NOMO-1 (cell line): ENCODE results near the gene SRPK3.
"Not testable (repeated sequence)": the region's sequence is repeated elsewhere in the genome, so short reads cannot be mapped to it uniquely, and the experiment has no call there.

ENCODE experiments used
- DNase-seq, 2 experiments: peaks; one replicate each; lab custom pipeline; 2025; ENCODE audit not compliant: unreplicated experiment in 2 of 2; lab: John Stamatoyannopoulos, UW

SRPK3 gene

GRCh38 chrX:153745067-153745433 lies 35.8 kb upstream of the SRPK3 start:
- DNase-seq, result not testable (repeated sequence)

- DNase-seq, result no peak
Measured at GRCh38 chrX:153746359-153746758, 34.5 kb upstream of the SRPK3 start.

- DNase-seq, result not testable (repeated sequence)
Measured at GRCh38 chrX:153746991-153747390, 33.9 kb upstream of the SRPK3 start.

GRCh38 chrX:153749017-153749416 lies 31.8 kb upstream of the SRPK3 start:
- DNase-seq, result not testable (repeated sequence)

GRCh38 chrX:153750127-153750774 lies 30.6 kb upstream of the SRPK3 start:
- DNase-seq, result no peak

- no peak for DNase-seq
Measured at GRCh38 chrX:153755136-153755535, 25.7 kb upstream of the SRPK3 start.

- DNase-seq, result no peak
Measured at GRCh38 chrX:153761863-153762262, 19.0 kb upstream of the SRPK3 start.

GRCh38 chrX:153762626-153763173 lies 18.1 kb upstream of the SRPK3 start:
- no peak for DNase-seq

- DNase-seq, result no peak
Measured at GRCh38 chrX:153763298-153763932, 17.4 kb upstream of the SRPK3 start.

GRCh38 chrX:153763989-153764755 lies 16.7 kb upstream of the SRPK3 start, which contains the start of gene PLXNB3:
Gene PLXNB3, plus strand, starts transcription at chrX:153764249. Its CDS starts 1,287 bp downstream, at chrX:153765536.
- peak; percentile 48 to 52 for DNase-seq

- no peak for DNase-seq
Measured at GRCh38 chrX:153764786-153765137, 16.1 kb upstream of the SRPK3 start.

GRCh38 chrX:153765138-153766079 lies 15.4 kb upstream of the SRPK3 start:
- no peak for DNase-seq

- DNase-seq, result peak; percentile 28 to 63
Measured at GRCh38 chrX:153766098-153766817, 14.6 kb upstream of the SRPK3 start.

- DNase-seq, result no peak
Measured at GRCh38 chrX:153766871-153767673, 13.8 kb upstream of the SRPK3 start.

- no peak for DNase-seq
Measured at GRCh38 chrX:153767674-153768055, 13.2 kb upstream of the SRPK3 start.

- DNase-seq, result no peak
Measured at GRCh38 chrX:153768311-153769157, 12.3 kb upstream of the SRPK3 start.

- no peak for DNase-seq
Measured at GRCh38 chrX:153769158-153769864, 11.5 kb upstream of the SRPK3 start.
